Activated T-cell treated with anti-CD3 and anti-CD28 coated beads for 24 hours (primary cell): ENCODE data around the gene MRPL43.

Source experiments
- DNase-seq: peaks from one replicate; pipeline ENCODE4 v3.0.0-alpha.2; 2020; ENCODE audit warnings: low read depth

Gene MRPL43

DNA sequence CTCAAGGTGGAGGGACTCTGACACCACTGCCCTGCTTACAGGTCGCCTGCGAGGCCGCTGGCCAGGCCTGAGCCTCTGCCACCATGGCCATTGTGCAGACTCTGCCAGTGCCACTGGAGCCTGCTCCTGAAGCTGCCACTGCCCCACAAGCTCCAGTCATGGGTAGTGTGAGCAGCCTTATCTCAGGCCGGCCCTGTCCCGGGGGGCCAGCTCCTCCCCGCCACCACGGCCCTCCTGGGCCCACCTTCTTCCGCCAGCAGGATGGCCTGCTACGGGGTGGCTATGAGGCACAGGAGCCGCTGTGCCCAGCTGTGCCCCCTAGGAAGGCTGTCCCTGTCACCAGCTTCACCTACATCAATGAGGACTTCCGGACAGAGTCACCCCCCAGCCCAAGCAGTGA is 15.2 kb upstream of the MRPL43 start:
- DNase-seq, result no peak

DNA sequence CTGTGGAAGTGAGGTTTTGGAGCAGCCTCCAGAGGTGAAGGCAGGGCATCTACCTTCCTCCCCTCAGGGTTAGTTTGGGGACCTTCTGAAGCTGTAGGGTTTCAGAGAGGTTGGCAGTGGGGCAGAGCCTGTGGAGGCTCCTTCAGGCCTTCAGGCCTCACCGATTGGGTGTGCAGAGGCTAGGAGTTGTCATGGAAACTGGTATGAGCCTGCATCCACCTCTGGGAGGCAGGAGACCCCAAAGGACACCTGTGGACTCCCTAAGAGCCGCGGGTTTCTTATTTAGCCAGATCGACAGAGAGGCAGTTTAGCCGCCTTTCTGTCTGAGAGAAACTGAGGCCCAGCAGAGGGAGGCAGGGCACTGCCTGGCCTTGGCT is 14.3 kb upstream of the MRPL43 start:
- no peak for DNase-seq

DNA sequence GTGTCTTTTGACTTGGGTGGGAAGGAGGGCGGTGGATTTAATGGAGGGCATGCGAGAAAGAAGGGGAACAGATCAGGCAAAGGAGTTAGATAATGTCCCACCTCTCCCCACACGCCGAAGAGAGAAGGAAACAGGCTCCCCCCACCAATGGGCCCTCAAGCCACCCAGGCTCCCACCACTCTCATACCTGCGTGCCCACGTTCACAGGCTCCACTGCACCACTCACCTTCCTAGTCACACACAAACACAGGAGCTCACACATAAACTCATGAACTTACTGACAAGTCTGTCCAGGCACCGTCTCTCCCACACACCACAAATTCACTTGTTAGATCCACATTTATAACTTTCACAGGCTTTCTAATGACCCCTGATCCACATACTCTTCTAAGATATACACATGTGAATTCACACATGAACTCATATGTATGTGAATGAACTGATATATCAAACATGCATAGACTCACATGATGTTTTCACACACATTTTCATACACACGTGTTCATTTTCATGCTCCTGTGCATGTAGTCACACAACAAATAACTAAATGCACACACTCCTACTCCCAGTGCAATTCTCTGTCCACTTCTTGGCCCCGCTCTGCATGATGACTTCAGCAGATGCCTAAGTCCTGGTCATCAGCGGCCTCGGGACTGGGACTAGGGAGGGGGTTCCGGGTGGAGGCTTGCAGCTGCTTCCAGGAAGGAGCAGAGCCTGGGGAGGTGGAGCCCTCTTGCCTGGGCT is 13.8 kb upstream of the MRPL43 start:
- no peak for DNase-seq

DNA sequence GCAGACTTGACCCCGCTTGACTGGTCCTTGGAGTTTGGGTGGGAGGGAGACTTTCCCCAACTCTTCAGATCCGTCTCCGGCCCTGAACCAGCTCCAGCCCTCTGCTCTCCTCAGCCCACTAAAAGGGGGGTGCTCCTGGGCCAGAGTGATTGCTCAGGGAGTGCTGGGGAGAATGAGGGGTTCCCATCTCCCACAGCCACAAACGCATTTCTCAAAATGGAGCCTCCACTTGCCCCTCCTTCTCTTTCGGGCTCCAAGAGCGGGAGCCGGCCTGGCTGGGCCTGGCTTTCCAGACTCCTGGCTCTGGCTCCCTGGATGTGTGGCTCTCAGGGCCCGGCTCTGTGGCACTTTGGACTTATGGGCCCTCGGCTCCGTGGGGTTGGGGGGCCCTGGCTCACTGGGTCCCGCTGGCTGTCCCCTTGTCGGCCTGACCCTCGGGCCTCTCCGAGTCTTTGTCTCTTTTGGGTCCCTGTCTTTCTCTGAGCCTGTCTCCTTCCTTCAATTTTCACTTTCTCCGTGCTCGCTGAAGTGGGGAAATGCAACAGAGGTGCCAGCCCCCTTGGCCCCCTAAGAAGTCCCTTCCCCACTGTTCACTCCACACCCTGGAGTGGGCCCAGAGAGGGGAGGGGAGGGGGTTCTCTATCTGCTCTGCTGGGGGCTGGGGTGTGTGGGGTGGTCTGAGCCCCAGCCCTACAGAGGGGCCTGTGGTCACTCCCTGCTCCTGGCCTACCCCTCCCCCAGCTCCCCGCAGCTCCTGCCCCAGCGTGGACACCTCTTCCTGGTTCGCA is 13.0 kb upstream of the MRPL43 start:
- no peak for DNase-seq

DNA sequence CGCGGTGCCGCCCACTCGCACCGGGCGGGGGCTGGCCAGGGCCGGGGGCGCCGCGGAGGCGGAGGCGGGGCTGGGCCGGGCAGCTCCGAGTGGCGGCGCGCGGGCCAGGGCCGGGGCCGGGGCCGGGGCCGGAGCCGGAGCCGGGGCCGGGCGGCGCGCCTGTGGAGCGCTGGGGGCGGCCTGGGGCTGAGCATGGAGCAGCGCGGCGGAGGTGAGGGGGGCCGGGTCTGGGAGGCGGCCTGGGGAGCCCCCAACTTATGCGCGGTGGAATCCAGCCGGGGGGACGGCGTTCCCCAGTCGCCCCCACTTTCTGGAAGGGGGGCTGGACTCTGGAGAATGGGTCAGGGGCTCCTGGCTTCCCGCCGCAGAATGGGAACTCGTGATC is 12.4 kb upstream of the MRPL43 start, which contains the start of gene LZTS2:
TSS of gene LZTS2 (plus strand) at position 67 of the 385 bp plus-strand sequence. CDS start 2,731 bp downstream, outside the sequence.
- no peak for DNase-seq

- peak; percentile 66 for DNase-seq
Observed at GRCh38 chr10:100998991-100999741, 11.9 kb upstream of the MRPL43 start.

- DNase-seq, result no peak
Observed at GRCh38 chr10:100998183-100998990, 11.1 kb upstream of the MRPL43 start.

DNA sequence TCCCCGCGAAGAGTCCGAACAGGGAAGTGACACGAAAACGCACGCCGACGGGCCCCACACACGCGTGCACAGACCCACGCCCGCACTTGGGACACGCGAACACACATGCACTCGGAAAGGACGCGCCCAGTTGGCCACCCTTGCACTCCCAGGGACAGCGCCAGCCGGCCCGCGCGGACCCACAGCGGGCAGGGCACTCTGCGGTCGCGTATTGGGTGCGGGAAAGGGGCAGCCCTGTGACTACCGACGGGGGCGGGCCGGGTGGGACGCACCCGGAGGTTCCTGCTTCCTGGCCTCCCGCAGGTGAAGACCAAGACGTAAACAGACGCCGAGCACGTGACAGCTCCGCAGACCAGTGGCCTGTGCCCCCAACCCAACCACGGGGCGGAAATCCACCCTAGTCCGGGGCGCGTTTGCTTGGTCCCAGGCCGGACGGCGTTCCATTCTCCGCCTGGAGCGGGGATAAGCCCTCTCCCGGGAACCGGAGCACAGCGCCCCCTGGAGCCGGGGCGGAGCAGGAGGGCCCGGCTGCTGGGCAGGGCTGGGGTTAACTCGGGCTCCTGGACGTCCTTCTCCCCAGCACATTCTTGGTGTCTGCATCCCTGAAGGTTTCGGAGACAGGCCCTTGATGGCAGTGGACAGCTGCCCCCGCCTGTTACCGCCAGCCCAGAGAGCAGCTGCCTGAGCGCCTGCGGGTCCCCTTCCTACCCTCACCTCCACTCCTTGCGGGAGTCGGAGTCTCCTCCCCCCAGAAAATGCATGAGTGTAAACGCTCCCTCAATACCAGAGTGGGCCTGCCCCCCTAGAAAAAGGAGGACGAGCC is 10.3 kb upstream of the MRPL43 start:
- peak; percentile 59 for DNase-seq

DNA sequence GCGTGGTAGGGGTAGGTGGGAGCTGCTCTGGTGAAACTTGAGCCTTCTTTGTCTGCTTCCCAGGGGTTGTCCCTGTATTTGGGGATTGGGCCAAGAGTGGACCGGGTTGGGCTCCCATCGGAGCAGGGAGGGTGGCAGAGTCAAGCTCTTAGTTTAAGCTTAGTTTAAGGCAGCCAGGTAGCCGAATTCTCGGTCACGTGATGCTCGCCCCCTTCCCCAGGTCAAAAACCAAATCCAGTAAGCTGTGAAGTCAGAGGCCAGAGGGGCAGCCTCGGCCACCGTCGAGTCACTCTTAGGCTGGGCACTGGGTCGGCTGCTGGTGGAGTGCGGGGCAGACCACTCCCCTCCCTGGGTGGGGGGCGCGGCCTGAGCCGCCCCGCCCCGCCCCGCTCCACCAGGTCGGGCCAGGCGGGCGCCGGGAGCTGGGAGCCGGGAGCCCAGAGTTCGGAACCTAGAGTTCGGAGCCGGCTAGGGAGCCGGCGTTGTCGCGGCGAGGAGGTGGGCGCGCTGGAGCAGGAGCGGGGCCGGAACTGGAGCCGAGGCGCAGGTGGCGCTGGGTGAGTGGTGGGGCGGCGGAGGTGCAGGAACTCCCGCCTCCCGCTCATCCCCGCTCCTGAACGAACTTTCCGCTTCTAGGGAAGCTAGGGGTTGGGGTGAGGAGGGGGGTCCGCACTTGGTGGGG is 9.5 kb upstream of the MRPL43 start:
- no peak for DNase-seq

GRCh38 chr10:100995181-100995580 is 7.9 kb upstream of the MRPL43 start:
- no peak for DNase-seq

- no peak for DNase-seq
Observed at GRCh38 chr10:100993986-100994708, 6.8 kb upstream of the MRPL43 start.

DNA sequence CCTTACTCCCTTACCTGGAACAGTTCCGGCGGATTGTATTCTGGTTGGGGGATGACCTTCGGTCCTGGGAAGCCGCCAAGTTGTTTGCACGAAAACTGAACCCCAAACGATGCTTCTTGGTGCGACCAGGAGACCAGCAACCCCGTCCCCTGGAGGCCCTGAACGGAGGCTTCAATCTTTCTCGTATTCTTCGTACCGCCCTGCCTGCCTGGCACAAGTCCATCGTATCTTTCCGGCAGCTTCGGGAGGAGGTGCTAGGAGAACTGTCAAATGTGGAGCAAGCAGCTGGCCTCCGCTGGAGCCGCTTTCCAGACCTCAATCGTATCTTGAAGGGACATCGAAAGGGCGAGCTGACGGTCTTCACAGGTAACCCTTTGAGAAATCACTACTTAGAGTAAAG is 1.8 kb upstream of the MRPL43 start:
- DNase-seq, result no peak

GRCh38 chr10:100988166-100988565 is 869 bp upstream of the MRPL43 start:
- no peak for DNase-seq

DNA sequence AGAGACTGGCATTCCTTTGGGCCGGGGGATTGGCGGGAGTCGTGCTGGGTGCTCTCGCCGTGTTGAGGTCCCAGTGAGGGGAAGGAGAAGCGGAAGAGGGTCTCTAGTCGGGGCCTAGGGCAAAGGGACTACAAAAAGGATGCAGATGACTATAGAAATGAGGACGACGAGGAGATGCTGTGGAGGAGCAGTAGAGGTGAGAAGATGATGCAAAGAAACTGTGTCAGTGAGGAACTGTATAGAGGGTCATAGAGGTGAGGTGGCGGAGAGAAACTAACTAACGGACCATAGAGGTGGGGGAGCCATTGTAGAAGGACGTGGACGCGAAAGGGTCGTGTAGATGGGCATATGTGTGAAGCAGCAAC is 370 bp upstream of the MRPL43 start:
- no peak for DNase-seq

DNA sequence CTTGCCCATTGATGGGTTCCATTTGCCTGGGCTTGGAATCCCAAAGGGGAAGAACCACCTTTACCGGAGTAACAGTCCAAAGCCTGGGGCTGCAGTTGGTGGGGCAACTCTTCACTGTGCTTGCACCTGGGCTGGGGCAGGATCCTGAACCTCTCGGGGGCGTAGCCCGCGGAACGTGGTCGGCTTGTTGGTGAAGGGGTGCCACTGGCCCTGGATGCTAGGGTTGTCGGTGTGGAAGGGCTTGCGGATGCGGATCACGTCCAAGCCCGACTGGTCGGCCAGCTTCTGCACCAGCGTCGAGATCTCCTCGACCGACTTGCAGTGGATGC is 710 bp downstream of the MRPL43 start:
- DNase-seq, result no peak

- no peak for DNase-seq
Observed at GRCh38 chr10:100985336-100985735, 2.0 kb downstream of the MRPL43 start.

GRCh38 chr10:100984672-100985177 is 2.6 kb downstream of the MRPL43 start:
- no peak for DNase-seq

DNA sequence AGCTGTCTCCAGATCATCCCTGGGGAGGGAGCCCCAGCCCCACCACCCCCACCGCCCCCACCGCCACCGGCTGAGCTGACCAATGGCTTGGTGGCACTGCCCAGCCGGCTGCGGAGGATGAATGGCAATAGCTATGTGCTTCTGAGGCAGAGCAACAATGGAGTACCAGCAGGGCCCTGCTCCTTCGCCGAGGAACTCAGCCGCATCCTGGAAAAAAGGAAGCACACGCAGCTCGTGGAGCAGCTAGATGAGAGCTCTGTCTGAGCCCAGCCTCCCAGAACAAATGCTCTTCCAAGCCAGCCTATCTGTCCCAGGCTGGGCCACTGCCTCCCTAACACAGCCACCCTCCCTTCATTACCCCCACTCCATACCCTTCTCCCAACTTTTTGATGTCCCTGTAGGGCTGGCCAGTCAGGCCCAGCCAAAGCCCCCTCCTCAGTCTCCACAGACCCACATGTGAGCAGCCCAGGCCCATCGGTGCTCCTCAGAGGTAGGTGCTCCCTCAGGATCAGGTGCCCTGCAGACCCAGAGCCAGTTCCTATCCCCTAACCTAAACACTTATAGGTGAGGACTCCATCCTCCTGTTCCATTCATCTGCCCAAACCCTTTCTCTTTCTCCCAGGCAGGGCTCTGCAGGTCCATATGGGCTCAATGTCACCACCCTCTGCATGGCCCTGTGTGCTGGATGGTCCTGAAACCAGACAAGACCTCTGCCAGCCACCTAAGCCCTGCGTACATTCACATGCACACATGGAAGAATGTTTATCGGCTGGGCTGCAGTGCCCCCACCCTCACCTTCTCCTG is 3.2 kb downstream of the MRPL43 start:
- no peak for DNase-seq
